ENCODE results near the gene NQO2. TPM values are rescaled to one million over a fixed set of nuclear protein-coding genes. Genes with fewer than 3 reads are reported as not detected.

The NQO2 gene
- total RNA-seq, 1 experiment from 2014 or later: 45.7 TPM

- H3K36me3 ChIP-seq (ENCODE audit: control insufficient read depth, insufficient read depth, low read length): no peaks in the 10 kb centered on the region
- POLR2A ChIA-PET: no interaction called here
- no TSS peak for BruUV-seq (replicated peaks)
- CTCF ChIA-PET: no interaction called here
- peaks cover 8% of the 10 kb centered on the region for H3K4me1 ChIP-seq (ENCODE audit: control insufficient read depth, insufficient read depth, low read length)
- in situ Hi-C loops (cut with HindIII; ENCODE audit: low pct_unique_long_range_greater_than_20kb, low sequenced_read_pairs) (no loop called here), intact Hi-C loops (cut with micrococcal nuclease; ENCODE audit: unreplicated experiment) (no loop called here)
- H3K27me3 ChIP-seq (ENCODE audit: control insufficient read depth, insufficient read depth, low read length): no peaks in the 10 kb centered on the region
- DNase-seq (ENCODE audit: low read depth, low spot score): no peak
- no peak for ATAC-seq
- no peak overlapping the region for H3K27ac ChIP-seq (ENCODE audit: low read length)
- TF ChIP-seq REST (IDR thresholded peaks at IDR 0.05; ENCODE audit: insufficient read depth in 1 of 2, low read depth in 2 of 2, low read length in 1 of 2) (no peak), SIN3A (IDR thresholded peaks at IDR 0.05; ENCODE audit: borderline replicate concordance, insufficient read depth, low read depth, low read length) (no peak), TCF7L2 (IDR thresholded peaks at IDR 0.05; ENCODE audit: low read depth, low read length) (no peak), POLR2AphosphoS5 (IDR thresholded peaks at IDR 0.05; ENCODE audit: low read depth, low read length) (no peak)
- TF ChIP-seq, protein P1, sequence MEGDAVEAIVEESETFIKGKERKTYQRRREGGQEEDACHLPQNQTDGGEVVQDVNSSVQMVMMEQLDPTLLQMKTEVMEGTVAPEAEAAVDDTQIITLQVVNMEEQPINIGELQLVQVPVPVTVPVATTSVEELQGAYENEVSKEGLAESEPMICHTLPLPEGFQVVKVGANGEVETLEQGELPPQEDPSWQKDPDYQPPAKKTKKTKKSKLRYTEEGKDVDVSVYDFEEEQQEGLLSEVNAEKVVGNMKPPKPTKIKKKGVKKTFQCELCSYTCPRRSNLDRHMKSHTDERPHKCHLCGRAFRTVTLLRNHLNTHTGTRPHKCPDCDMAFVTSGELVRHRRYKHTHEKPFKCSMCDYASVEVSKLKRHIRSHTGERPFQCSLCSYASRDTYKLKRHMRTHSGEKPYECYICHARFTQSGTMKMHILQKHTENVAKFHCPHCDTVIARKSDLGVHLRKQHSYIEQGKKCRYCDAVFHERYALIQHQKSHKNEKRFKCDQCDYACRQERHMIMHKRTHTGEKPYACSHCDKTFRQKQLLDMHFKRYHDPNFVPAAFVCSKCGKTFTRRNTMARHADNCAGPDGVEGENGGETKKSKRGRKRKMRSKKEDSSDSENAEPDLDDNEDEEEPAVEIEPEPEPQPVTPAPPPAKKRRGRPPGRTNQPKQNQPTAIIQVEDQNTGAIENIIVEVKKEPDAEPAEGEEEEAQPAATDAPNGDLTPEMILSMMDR (IDR thresholded peaks at IDR 0.05): no peak
- H3K9me3 ChIP-seq (ENCODE audit: control insufficient read depth, insufficient read depth, low read depth, low read length): no peaks in the 10 kb centered on the region
- no peak overlapping the region for H3K4me3 ChIP-seq (ENCODE audit: low read depth in 2 of 2, low read length in 2 of 2)
Measured at GRCh38 chr6:2973676-2974075, 26.0 kb upstream of the NQO2 start.

- CTCF ChIA-PET: interaction anchor here (0.7 to 1.8 kb wide), 2 partner anchors 35 to 44 kb away, joined by 3 read pairs; no protein-coding TSS in a partner anchor
- Histone ChIP-seq H3K27me3 (ENCODE audit: control insufficient read depth, insufficient read depth, low read length) (no peaks in the 10 kb centered on the region), H3K27ac (ENCODE audit: low read length) (no peak overlapping the region), H3K9me3 (ENCODE audit: control insufficient read depth, insufficient read depth, low read depth, low read length) (no peaks in the 10 kb centered on the region), H3K36me3 (ENCODE audit: control insufficient read depth, insufficient read depth, low read length) (no peaks in the 10 kb centered on the region), H3K4me1 (ENCODE audit: control insufficient read depth, insufficient read depth, low read length) (no peaks in the 10 kb centered on the region; the same call in none of the 2 replicates), H3K4me3 (ENCODE audit: low read depth in 2 of 2, low read length in 2 of 2) (no peak overlapping the region)
- in situ Hi-C loops (cut with HindIII; ENCODE audit: low pct_unique_long_range_greater_than_20kb, low sequenced_read_pairs) (no loop called here), intact Hi-C loops (cut with micrococcal nuclease; ENCODE audit: unreplicated experiment) (no loop called here)
- BruUV-seq (replicated peaks): no TSS peak
- POLR2A ChIA-PET: no interaction called here
- no peak for TF ChIP-seq REST (IDR thresholded peaks at IDR 0.05; ENCODE audit: insufficient read depth in 1 of 2, low read depth in 2 of 2, low read length in 1 of 2)
- TF ChIP-seq POLR2AphosphoS5 (IDR thresholded peaks at IDR 0.05; ENCODE audit: low read depth, low read length): no peak
- TF ChIP-seq SIN3A (IDR thresholded peaks at IDR 0.05; ENCODE audit: borderline replicate concordance, insufficient read depth, low read depth, low read length): no peak
- no peak for TF ChIP-seq TCF7L2 (IDR thresholded peaks at IDR 0.05; ENCODE audit: low read depth, low read length)
- TF ChIP-seq, protein P1 (IDR thresholded peaks at IDR 0.05): no peak
- DNase-seq (ENCODE audit: low read depth, low spot score) (no peak), ATAC-seq (no peak)
Measured at GRCh38 chr6:2976060-2976459, 23.6 kb upstream of the NQO2 start.

All from Panc1 (cell line).